RPMI7951 (cell line): ENCODE data around the gene ASPN. TPM values are rescaled to one million over a fixed set of nuclear protein-coding genes. Genes with fewer than 3 reads are reported as not detected.
"Not testable (repeated sequence)": the region's sequence is repeated elsewhere in the genome, so short reads cannot be mapped to it uniquely, and the experiment has no call there.

Experiments
- DNase-seq: peaks from one replicate; pipeline ENCODE4 v3.0.0-alpha.2; 2012; ENCODE audit warnings: low read depth
- total RNA-seq: library from RNA; depleted of rRNA; stranded (reverse); fragments of >200 nt; shearing (Covaris generic); gene quantifications from 2 replicates; pipeline ENCODE4 v1.2.3, GENCODE V29; 2014; rRNA removed

Gene ASPN
- total RNA-seq, 1 experiment from 2014 or later: 0.36 TPM

- no peak for DNase-seq
Measured at GRCh38 chr9:92422611-92423338, 59.5 kb downstream of the ASPN start.

DNA sequence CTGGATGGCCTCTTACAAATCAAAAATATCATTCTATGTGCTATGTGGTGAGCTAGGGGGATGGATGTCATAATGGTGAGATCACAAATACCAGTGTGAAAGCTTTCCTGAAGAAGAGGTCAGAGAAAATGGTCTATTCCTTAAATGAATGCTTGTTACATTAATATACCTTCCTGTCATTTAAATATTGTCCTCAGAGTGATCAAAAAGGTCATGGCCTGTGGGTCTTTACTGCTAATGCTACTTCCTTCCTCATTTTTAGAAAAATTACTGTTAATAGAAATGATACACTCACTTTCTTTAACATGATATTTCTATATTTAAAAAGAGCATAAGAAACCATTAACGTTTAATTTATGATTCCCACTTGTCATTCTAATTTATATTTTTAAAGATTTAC lies 67.7 kb downstream of the ASPN start:
- DNase-seq: no peak

GRCh38 chr9:92411157-92411556 lies 71.1 kb downstream of the ASPN start:
- not testable (repeated sequence) for DNase-seq

DNA sequence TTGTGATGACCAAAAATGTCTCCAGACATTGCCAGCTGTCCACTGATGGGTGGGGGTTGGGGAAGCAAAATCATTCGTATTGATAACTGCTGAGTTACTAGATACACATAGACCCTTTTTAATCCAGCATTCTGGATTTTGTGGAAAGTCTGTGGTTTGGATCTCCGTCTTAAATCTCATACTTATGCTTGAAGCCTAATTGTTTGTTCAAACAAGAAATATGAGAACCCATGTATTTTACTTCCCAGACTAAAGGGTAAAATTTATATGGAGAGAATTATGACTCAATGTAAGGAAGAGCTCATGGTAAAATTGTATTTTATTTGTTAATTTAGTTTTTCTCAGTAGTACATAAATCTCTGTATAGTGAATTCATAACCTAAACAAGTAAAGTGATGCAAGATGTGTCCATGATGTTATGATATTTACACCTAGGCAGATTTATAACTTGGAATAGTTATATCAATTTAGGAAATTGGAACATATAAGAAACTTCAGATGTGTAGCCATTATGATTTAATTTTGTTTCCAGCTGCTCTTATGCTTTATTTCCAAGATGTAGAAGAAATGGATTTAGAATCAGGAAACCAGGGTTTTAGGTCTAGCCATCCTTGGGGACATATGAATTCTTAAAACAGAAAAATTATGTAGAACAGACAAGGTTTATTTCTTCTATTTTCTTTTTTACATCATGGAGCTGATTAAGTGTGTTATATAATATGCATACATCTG lies 73.4 kb downstream of the ASPN start:
- DNase-seq: no peak

- DNase-seq: no peak
Measured at GRCh38 chr9:92407818-92408217, 74.5 kb downstream of the ASPN start.

GRCh38 chr9:92406477-92406876 lies 75.8 kb downstream of the ASPN start:
- no peak for DNase-seq

Other genes with a start within 250 kb of the ASPN start
- gene IARS1, start 188.8 kb downstream of the ASPN start, total RNA-seq: 123 and 143 TPM in 2 replicates
- gene NOL8, start 157.2 kb downstream of the ASPN start, total RNA-seq: 10.9 and 13.9 TPM in 2 replicates
- gene CENPP, start 156.6 kb downstream of the ASPN start, total RNA-seq: 11.2 and 17.8 TPM in 2 replicates
- gene OGN, start 77.9 kb downstream of the ASPN start, total RNA-seq: not detected in 2 replicates
- gene OMD, start 58.0 kb downstream of the ASPN start, total RNA-seq: not detected in 2 replicates
- 0.39 and 0.72 TPM in 2 replicates for gene ECM2, start 53.5 kb upstream of the ASPN start, total RNA-seq
- 5.4 and 7.6 TPM in 2 replicates for gene IPPK, start 187.6 kb upstream of the ASPN start, total RNA-seq